DMS153 (cell line): Measurements from ENCODE around the gene CLK4.

Source experiments
- DNase-seq: peaks from one replicate; lab custom pipeline; 2025; lab: John Stamatoyannopoulos, UW

The CLK4 gene

DNA sequence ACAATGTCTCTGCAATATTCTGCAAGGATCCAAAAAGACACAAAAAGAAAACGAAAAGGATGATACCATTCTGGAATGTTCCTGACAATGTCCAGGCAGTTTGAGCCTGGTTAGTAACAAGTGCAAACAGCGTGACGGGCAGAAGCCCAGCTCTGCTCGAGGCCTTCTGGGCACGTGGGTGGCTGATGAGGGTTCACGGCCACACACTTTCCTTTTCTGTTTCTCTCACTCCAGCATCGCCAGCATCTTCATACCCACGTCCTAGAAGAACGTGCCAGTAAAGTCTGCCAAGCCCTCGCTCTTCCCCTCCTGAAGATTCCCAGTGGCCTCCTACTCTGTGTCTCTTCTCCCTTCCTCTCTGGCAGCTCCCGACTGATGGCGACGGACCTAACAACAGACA, 73.3 kb downstream of the CLK4 start:
- DNase-seq: no peak
